NCI-H446 (cell line): ENCODE measurements around the gene GDF9.
"Not testable (repeated sequence)": the region's sequence is repeated elsewhere in the genome, so short reads cannot be mapped to it uniquely, and the experiment has no call there.

Experiments used
- DNase-seq, 2 experiments: peaks; one replicate each; lab custom pipeline; 2025; lab: John Stamatoyannopoulos, UW

The GDF9 gene

GRCh38 chr5:132872788-132873118 lies 6.5 kb upstream of the GDF9 start:
- no peak for DNase-seq

GRCh38 chr5:132871459-132872284 lies 5.4 kb upstream of the GDF9 start:
- no peak for DNase-seq

- no peak for DNase-seq
Observed at GRCh38 chr5:132870801-132871200, 4.5 kb upstream of the GDF9 start.

- no peak for DNase-seq
Observed at GRCh38 chr5:132868754-132869153, 2.5 kb upstream of the GDF9 start.

GRCh38 chr5:132867046-132867451 lies 780 bp upstream of the GDF9 start:
- DNase-seq: no peak

- DNase-seq: no peak
Observed at GRCh38 chr5:132865668-132866341, 464 bp downstream of the GDF9 start.

- no peak for DNase-seq
Observed at GRCh38 chr5:132860742-132861141, 5.5 kb downstream of the GDF9 start.

GRCh38 chr5:132859889-132860437 lies 6.3 kb downstream of the GDF9 start:
- no peak for DNase-seq

GRCh38 chr5:132856011-132856410 lies 10.3 kb downstream of the GDF9 start:
- no peak for DNase-seq

GRCh38 chr5:132854992-132855391 lies 11.3 kb downstream of the GDF9 start:
- DNase-seq: not testable (repeated sequence)

- DNase-seq: no peak
Observed at GRCh38 chr5:132854301-132854700, 12.0 kb downstream of the GDF9 start.

- DNase-seq: no peak
Observed at GRCh38 chr5:132853790-132854189, 12.5 kb downstream of the GDF9 start.

- no peak for DNase-seq
Observed at GRCh38 chr5:132853323-132853722, 12.9 kb downstream of the GDF9 start.

GRCh38 chr5:132850066-132850465 lies 16.2 kb downstream of the GDF9 start:
- no peak for DNase-seq

- no peak for DNase-seq
Observed at GRCh38 chr5:132849347-132849746, 16.9 kb downstream of the GDF9 start.

- DNase-seq: no peak
Observed at GRCh38 chr5:132848270-132848669, 18.0 kb downstream of the GDF9 start.

GRCh38 chr5:132841305-132841704 lies 25.0 kb downstream of the GDF9 start:
- no peak for DNase-seq

GRCh38 chr5:132840896-132841295 lies 25.4 kb downstream of the GDF9 start:
- DNase-seq: no peak

- DNase-seq: no peak
Observed at GRCh38 chr5:132840313-132840712, 26.0 kb downstream of the GDF9 start.

- DNase-seq: no peak
Observed at GRCh38 chr5:132839426-132840301, 26.6 kb downstream of the GDF9 start.

GRCh38 chr5:132838516-132839282 lies 27.6 kb downstream of the GDF9 start:
- DNase-seq: no peak

GRCh38 chr5:132837868-132838267 lies 28.4 kb downstream of the GDF9 start:
- no peak for DNase-seq
